ENCODE data around the gene SYT1.

DNA sequence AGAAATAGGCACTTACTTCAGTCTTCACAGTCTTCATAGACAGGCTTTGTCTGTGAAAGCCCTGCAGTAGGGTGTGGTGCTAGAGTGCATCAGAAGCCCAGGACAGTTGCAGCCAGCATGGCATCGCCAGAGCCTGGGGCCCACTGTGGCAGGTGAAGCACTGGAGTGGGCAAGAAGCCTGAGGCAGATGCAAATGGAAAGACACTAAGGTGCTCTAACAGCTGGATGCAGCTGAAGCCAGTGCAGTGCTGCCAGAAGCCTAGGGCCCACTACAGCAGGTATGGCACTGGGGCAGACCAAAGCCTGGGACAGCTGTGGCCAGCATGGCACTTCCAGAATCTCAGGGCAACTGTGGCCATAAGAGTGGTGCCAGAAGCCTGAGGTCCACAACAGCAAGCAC is 358.6 kb downstream of the SYT1 start:
- no peak for TF ChIP-seq MAZ (IDR thresholded peaks at IDR 0.05; ENCODE audit: borderline replicate concordance, low read depth, low read length)
- TF ChIP-seq RAD21 (IDR thresholded peaks at IDR 0.05; ENCODE audit: low read length) = no peak
- TF ChIP-seq MAFK (IDR thresholded peaks at IDR 0.05; ENCODE audit: low read depth, low read length) = no peak
- TF ChIP-seq POLR2A (IDR thresholded peaks at IDR 0.05; ENCODE audit: low read depth, low read length) = no peak
- TF ChIP-seq, protein P1, sequence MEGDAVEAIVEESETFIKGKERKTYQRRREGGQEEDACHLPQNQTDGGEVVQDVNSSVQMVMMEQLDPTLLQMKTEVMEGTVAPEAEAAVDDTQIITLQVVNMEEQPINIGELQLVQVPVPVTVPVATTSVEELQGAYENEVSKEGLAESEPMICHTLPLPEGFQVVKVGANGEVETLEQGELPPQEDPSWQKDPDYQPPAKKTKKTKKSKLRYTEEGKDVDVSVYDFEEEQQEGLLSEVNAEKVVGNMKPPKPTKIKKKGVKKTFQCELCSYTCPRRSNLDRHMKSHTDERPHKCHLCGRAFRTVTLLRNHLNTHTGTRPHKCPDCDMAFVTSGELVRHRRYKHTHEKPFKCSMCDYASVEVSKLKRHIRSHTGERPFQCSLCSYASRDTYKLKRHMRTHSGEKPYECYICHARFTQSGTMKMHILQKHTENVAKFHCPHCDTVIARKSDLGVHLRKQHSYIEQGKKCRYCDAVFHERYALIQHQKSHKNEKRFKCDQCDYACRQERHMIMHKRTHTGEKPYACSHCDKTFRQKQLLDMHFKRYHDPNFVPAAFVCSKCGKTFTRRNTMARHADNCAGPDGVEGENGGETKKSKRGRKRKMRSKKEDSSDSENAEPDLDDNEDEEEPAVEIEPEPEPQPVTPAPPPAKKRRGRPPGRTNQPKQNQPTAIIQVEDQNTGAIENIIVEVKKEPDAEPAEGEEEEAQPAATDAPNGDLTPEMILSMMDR (conservative IDR thresholded peaks at IDR 0.05; ENCODE audit: low read depth, low read length) = no peak
- TF ChIP-seq CEBPB (IDR thresholded peaks at IDR 0.05; ENCODE audit: low read depth, low read length) = no peak
- no peak for TF ChIP-seq NFE2L2 (IDR thresholded peaks at IDR 0.05; ENCODE audit: low read depth, low read length)
- no peak for TF ChIP-seq MXI1 (IDR thresholded peaks at IDR 0.05; ENCODE audit: borderline replicate concordance, low read depth, low read length)
- no peak for TF ChIP-seq RFX5 (IDR thresholded peaks at IDR 0.05; ENCODE audit: low read depth, low read length)
- no peak for TF ChIP-seq RCOR1 (IDR thresholded peaks at IDR 0.05; ENCODE audit: insufficient replicate concordance, low read length)
